Measurements from ENCODE around the gene GABRR1.

GABRR1 gene

DNA sequence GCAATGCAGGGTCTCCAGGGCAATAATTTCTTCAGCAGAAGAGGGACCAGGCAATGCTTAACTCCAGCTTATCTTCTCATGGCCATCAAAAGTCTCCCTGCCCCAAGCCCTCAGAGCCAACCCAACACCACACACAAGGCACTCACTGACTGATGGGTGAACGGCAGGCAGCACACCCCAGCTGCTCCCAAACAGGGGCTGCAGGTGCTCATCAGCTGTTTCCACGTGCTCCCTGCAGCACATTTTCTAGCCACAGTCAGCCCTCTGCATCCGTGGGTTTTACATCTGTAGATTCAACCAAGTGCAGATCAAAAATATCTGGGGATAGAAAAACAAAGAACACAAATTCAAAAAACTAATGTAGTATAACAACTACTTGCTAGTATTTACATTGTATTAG lies 4.0 kb upstream of the GABRR1 start (continued):
- TF ChIP-seq ZNF8 (CRISPR knock-in tag; IDR thresholded peaks at IDR 0.05): no peak

- ATAC-seq: no peak
- TF ChIP-seq RARB (CRISPR knock-in tag; IDR thresholded peaks at IDR 0.05) (no peak), ZNF70 (CRISPR knock-in tag; IDR thresholded peaks at IDR 0.05) (no peak), ISL1 (CRISPR knock-in tag; IDR thresholded peaks at IDR 0.05) (no peak), ZFP30 (CRISPR knock-in tag; IDR thresholded peaks at IDR 0.05) (no peak), ESRRG (CRISPR knock-in tag; IDR thresholded peaks at IDR 0.05) (no peak), BACH2 (CRISPR knock-in tag; IDR thresholded peaks at IDR 0.05; ENCODE audit: borderline replicate concordance) (no peak), TCF4 (CRISPR knock-in tag; IDR thresholded peaks at IDR 0.05; ENCODE audit: borderline replicate concordance) (no peak), CSDC2 (CRISPR knock-in tag; IDR thresholded peaks at IDR 0.05) (no peak), ARNTL (CRISPR knock-in tag; IDR thresholded peaks at IDR 0.05; ENCODE audit: borderline replicate concordance, low read depth) (no peak), PATZ1 (CRISPR knock-in tag; IDR thresholded peaks at IDR 0.05; ENCODE audit: borderline replicate concordance) (no peak), PPARA (CRISPR knock-in tag; IDR thresholded peaks at IDR 0.05; ENCODE audit: borderline replicate concordance) (no peak), OSR1 (CRISPR knock-in tag; IDR thresholded peaks at IDR 0.05) (no peak), ZNF565 (CRISPR knock-in tag; conservative IDR thresholded peaks at IDR 0.05; ENCODE audit: low read depth) (no peak), ZC3H10 (CRISPR knock-in tag; IDR thresholded peaks at IDR 0.05) (no peak)
- TF ChIP-seq, protein P1, sequence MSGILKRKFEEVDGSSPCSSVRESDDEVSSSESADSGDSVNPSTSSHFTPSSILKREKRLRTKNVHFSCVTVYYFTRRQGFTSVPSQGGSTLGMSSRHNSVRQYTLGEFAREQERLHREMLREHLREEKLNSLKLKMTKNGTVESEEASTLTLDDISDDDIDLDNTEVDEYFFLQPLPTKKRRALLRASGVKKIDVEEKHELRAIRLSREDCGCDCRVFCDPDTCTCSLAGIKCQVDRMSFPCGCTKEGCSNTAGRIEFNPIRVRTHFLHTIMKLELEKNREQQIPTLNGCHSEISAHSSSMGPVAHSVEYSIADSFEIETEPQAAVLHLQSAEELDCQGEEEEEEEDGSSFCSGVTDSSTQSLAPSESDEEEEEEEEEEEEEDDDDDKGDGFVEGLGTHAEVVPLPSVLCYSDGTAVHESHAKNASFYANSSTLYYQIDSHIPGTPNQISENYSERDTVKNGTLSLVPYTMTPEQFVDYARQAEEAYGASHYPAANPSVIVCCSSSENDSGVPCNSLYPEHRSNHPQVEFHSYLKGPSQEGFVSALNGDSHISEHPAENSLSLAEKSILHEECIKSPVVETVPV (CRISPR knock-in tag; IDR thresholded peaks at IDR 0.05): no peak
- TF ChIP-seq, protein P2, sequence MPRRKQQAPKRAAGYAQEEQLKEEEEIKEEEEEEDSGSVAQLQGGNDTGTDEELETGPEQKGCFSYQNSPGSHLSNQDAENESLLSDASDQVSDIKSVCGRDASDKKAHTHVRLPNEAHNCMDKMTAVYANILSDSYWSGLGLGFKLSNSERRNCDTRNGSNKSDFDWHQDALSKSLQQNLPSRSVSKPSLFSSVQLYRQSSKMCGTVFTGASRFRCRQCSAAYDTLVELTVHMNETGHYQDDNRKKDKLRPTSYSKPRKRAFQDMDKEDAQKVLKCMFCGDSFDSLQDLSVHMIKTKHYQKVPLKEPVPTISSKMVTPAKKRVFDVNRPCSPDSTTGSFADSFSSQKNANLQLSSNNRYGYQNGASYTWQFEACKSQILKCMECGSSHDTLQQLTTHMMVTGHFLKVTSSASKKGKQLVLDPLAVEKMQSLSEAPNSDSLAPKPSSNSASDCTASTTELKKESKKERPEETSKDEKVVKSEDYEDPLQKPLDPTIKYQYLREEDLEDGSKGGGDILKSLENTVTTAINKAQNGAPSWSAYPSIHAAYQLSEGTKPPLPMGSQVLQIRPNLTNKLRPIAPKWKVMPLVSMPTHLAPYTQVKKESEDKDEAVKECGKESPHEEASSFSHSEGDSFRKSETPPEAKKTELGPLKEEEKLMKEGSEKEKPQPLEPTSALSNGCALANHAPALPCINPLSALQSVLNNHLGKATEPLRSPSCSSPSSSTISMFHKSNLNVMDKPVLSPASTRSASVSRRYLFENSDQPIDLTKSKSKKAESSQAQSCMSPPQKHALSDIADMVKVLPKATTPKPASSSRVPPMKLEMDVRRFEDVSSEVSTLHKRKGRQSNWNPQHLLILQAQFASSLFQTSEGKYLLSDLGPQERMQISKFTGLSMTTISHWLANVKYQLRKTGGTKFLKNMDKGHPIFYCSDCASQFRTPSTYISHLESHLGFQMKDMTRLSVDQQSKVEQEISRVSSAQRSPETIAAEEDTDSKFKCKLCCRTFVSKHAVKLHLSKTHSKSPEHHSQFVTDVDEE (CRISPR knock-in tag; IDR thresholded peaks at IDR 0.05): no peak
These were observed 747 bp downstream of the GABRR1 start for GRCh38 chr6:89216411-89216810.

- ATAC-seq: no peak
- TF ChIP-seq ZNF8 (CRISPR knock-in tag; IDR thresholded peaks at IDR 0.05) (no peak), POU6F1 (CRISPR knock-in tag; IDR thresholded peaks at IDR 0.05; ENCODE audit: borderline replicate concordance, low read depth) (no peak), PATZ1 (CRISPR knock-in tag; IDR thresholded peaks at IDR 0.05; ENCODE audit: borderline replicate concordance) (no peak), ZNF565 (CRISPR knock-in tag; conservative IDR thresholded peaks at IDR 0.05; ENCODE audit: low read depth) (no peak), CSDC2 (CRISPR knock-in tag; IDR thresholded peaks at IDR 0.05) (no peak), ARNTL (CRISPR knock-in tag; IDR thresholded peaks at IDR 0.05; ENCODE audit: borderline replicate concordance, low read depth) (no peak), PPARA (CRISPR knock-in tag; IDR thresholded peaks at IDR 0.05; ENCODE audit: borderline replicate concordance) (no peak), SNAI2 (CRISPR knock-in tag; IDR thresholded peaks at IDR 0.05) (no peak), ISL1 (CRISPR knock-in tag; IDR thresholded peaks at IDR 0.05) (no peak)
These were observed 1.8 kb downstream of the GABRR1 start for GRCh38 chr6:89215391-89215790.

GRCh38 chr6:89214197-89214596 lies 3.0 kb downstream of the GABRR1 start:
- ATAC-seq: no peak
- TF ChIP-seq ZC3H10 (CRISPR knock-in tag; IDR thresholded peaks at IDR 0.05): no peak
- no peak for TF ChIP-seq POU6F1 (CRISPR knock-in tag; IDR thresholded peaks at IDR 0.05; ENCODE audit: borderline replicate concordance, low read depth)
- TF ChIP-seq PPARA (CRISPR knock-in tag; IDR thresholded peaks at IDR 0.05; ENCODE audit: borderline replicate concordance): no peak
- TF ChIP-seq ZNF565 (CRISPR knock-in tag; conservative IDR thresholded peaks at IDR 0.05; ENCODE audit: low read depth): no peak
- TF ChIP-seq ZNF70 (CRISPR knock-in tag; IDR thresholded peaks at IDR 0.05): no peak
- no peak for TF ChIP-seq TCF4 (CRISPR knock-in tag; IDR thresholded peaks at IDR 0.05; ENCODE audit: borderline replicate concordance)
- TF ChIP-seq ARNTL (CRISPR knock-in tag; IDR thresholded peaks at IDR 0.05; ENCODE audit: borderline replicate concordance, low read depth): no peak
- TF ChIP-seq SNAI2 (CRISPR knock-in tag; IDR thresholded peaks at IDR 0.05): no peak
- no peak for TF ChIP-seq ESRRG (CRISPR knock-in tag; IDR thresholded peaks at IDR 0.05)
- no peak for TF ChIP-seq ZFP30 (CRISPR knock-in tag; IDR thresholded peaks at IDR 0.05)
- TF ChIP-seq PATZ1 (CRISPR knock-in tag; IDR thresholded peaks at IDR 0.05; ENCODE audit: borderline replicate concordance): no peak
- no peak for TF ChIP-seq OSR1 (CRISPR knock-in tag; IDR thresholded peaks at IDR 0.05)
- no peak for TF ChIP-seq CSDC2 (CRISPR knock-in tag; IDR thresholded peaks at IDR 0.05)
- no peak for TF ChIP-seq ZNF8 (CRISPR knock-in tag; IDR thresholded peaks at IDR 0.05)
